Measurements from ENCODE around the gene ABLIM1. TPM values are rescaled to one million over a fixed set of nuclear protein-coding genes. Genes with fewer than 3 reads are reported as not detected.

Gene ABLIM1
- total RNA-seq, 1 experiment from 2014 or later, result 62.1 TPM

GRCh38 chr10:114485696-114486400, 172.2 kb downstream of the ABLIM1 start (continued):
- TF ChIP-seq NFE2L1 (CRISPR knock-in tag; IDR thresholded peaks at IDR 0.05), result no peak
- no peak for TF ChIP-seq ETV6 (CRISPR knock-in tag; IDR thresholded peaks at IDR 0.05)
- TF ChIP-seq ARID4B (CRISPR knock-in tag; IDR thresholded peaks at IDR 0.05; ENCODE audit: borderline replicate concordance), result no peak
- TF ChIP-seq ZNF396 (CRISPR knock-in tag; IDR thresholded peaks at IDR 0.05; ENCODE audit: borderline replicate concordance), result no peak
- no peak for TF ChIP-seq ZNF232 (CRISPR knock-in tag; IDR thresholded peaks at IDR 0.05)
- TF ChIP-seq JUN (CRISPR knock-in tag; IDR thresholded peaks at IDR 0.05), result no peak
- no peak for TF ChIP-seq IRF1 (CRISPR knock-in tag; IDR thresholded peaks at IDR 0.05)
- no peak for TF ChIP-seq MXD4 (CRISPR knock-in tag; IDR thresholded peaks at IDR 0.05; ENCODE audit: borderline replicate concordance)

GRCh38 chr10:114483575-114483974, 174.5 kb downstream of the ABLIM1 start:
- ATAC-seq, result no peak
- Mint-ChIP-seq H3K36me3 (peaks cover 25% of the 10 kb centered on the region), H3K27me3 (ENCODE audit: low read depth) (no peaks in the 10 kb centered on the region; the same call in 1 of the 2 replicates), H3K9me3 (peaks cover 7% of the 10 kb centered on the region), H3K4me1 (peaks cover 13% of the 10 kb centered on the region), H3K4me3 (no peak overlapping the region), H3K27ac (no peak overlapping the region)
- ChIA-PET CTCF (no interaction called here), POLR2A (no interaction called here)
- DNase-seq (ENCODE audit: low spot score), result no peak
- TF ChIP-seq EMX1 (CRISPR knock-in tag; IDR thresholded peaks at IDR 0.05), result no peak
- no peak for TF ChIP-seq KAT7 (CRISPR knock-in tag; IDR thresholded peaks at IDR 0.05; ENCODE audit: borderline replicate concordance)
- no peak for TF ChIP-seq ZNF138 (CRISPR knock-in tag; conservative IDR thresholded peaks at IDR 0.05)
- no peak for TF ChIP-seq USF2 (CRISPR knock-in tag; IDR thresholded peaks at IDR 0.05)

- ATAC-seq (no peak), DNase-seq (ENCODE audit: low spot score) (no peak)
- POLR2A ChIA-PET, result no interaction called here
- CTCF ChIA-PET, result interaction anchor here (1.1 to 2.5 kb wide), 3 partner anchors 11 to 179 kb away, joined by 3 to 11 read pairs (median 6); no protein-coding TSS in a partner anchor
- Mint-ChIP-seq H3K36me3 (peaks cover 25% of the 10 kb centered on the region), H3K4me3 (no peak overlapping the region), H3K9me3 (peaks cover 7% of the 10 kb centered on the region), H3K27me3 (ENCODE audit: low read depth) (no peaks in the 10 kb centered on the region; the same call in 1 of the 2 replicates), H3K4me1 (peaks cover 7% of the 10 kb centered on the region), H3K27ac (no peak overlapping the region)
- TF ChIP-seq IRF2 (CRISPR knock-in tag; IDR thresholded peaks at IDR 0.05; ENCODE audit: borderline replicate concordance, low read depth) (no peak), USF2 (CRISPR knock-in tag; IDR thresholded peaks at IDR 0.05) (no peak), RORB (CRISPR knock-in tag; IDR thresholded peaks at IDR 0.05) (no peak), NR2C2 (CRISPR knock-in tag; IDR thresholded peaks at IDR 0.05) (no peak), E2F4 (CRISPR knock-in tag; IDR thresholded peaks at IDR 0.05; ENCODE audit: borderline replicate concordance, low read depth) (no peak), CREB1 (CRISPR knock-in tag; IDR thresholded peaks at IDR 0.05) (no peak), GABPB1 (CRISPR knock-in tag; IDR thresholded peaks at IDR 0.05) (no peak), CDX4 (CRISPR knock-in tag; IDR thresholded peaks at IDR 0.05; ENCODE audit: borderline replicate concordance) (no peak), MXD4 (CRISPR knock-in tag; IDR thresholded peaks at IDR 0.05; ENCODE audit: borderline replicate concordance) (no peak), ATF1 (CRISPR knock-in tag; IDR thresholded peaks at IDR 0.05) (no peak), MAX (CRISPR knock-in tag; IDR thresholded peaks at IDR 0.05) (no peak)
Observed at GRCh38 chr10:114482480-114483304, 175.4 kb downstream of the ABLIM1 start.
